ENCODE measurements around the gene TAS1R1.
A peak's percentile ranks its signal among the peaks of the same experiment; 100 is the strongest.

Gene TAS1R1

GRCh38 chr1:6614019-6614928 is 59.2 kb downstream of the TAS1R1 start:
- DNase-seq, result peak; percentile 22

GRCh38 chr1:6614929-6615785 is 60.0 kb downstream of the TAS1R1 start:
- no peak for DNase-seq

- no peak for DNase-seq
Observed at GRCh38 chr1:6619045-6619444, 63.9 kb downstream of the TAS1R1 start.

GRCh38 chr1:6621429-6622391 is 66.6 kb downstream of the TAS1R1 start:
- DNase-seq, result no peak

GRCh38 chr1:6622396-6623152 is 67.5 kb downstream of the TAS1R1 start:
- DNase-seq, result no peak

GRCh38 chr1:6623269-6623965 is 68.3 kb downstream of the TAS1R1 start:
- DNase-seq, result no peak

- DNase-seq, result peak; percentile 82
Observed at GRCh38 chr1:6624710-6625583, 69.8 kb downstream of the TAS1R1 start, which contains the start of gene THAP3. THAP3 (plus strand) TSS chr1:6624868; CDS start chr1:6625219, 351 bp downstream.

- no peak for DNase-seq
Observed at GRCh38 chr1:6625584-6626149, 70.6 kb downstream of the TAS1R1 start.

- DNase-seq, result no peak
Observed at GRCh38 chr1:6627031-6627430, 71.9 kb downstream of the TAS1R1 start.

- DNase-seq, result no peak
Observed at GRCh38 chr1:6627841-6628545, 72.9 kb downstream of the TAS1R1 start.

- DNase-seq, result no peak
Observed at GRCh38 chr1:6628971-6629479, 73.9 kb downstream of the TAS1R1 start.
